HL-60 (cell line): Measurements from ENCODE around the gene CCPG1.
"Not testable (repeated sequence)": the region's sequence is repeated elsewhere in the genome, so short reads cannot be mapped to it uniquely, and the experiment has no call there.

Experiments used
- DNase-seq, 2 experiments: peaks; one replicate each; pipeline ENCODE4 v3.0.0-alpha.2; 2010 to 2020; ENCODE audit warnings: low read depth in 1 of 2, low spot score in 1 of 2
- H3K27ac ChIP-seq: fragments of 250-450 bp; sonication (Bioruptor Pico); replicated peaks from 2 replicates; pipeline ENCODE4 v1.5.1; 2020; ENCODE audit warnings: mild to moderate bottlenecking, moderate library complexity
- H3K27me3 ChIP-seq: fragments of 250-450 bp; sonication (Bioruptor Pico); 2 replicates; pipeline ENCODE4 v1.5.1; 2021; ENCODE audit warnings: mild to moderate bottlenecking, moderate library complexity; ENCODE audit not compliant: insufficient read depth, poor library complexity, severe bottlenecking
- H3K4me3 ChIP-seq: replicated peaks from 2 replicates; pipeline ENCODE4 v1.5.1; 2011; ENCODE audit warnings: mild to moderate bottlenecking, control low read depth, low read length; ENCODE audit not compliant: insufficient read depth
- GABPA ChIP-seq: IDR thresholded peaks from 2 replicates; pipeline ENCODE4 v1.6.1; 2012; ENCODE audit warnings: low read depth
- POLR2AphosphoS5 ChIP-seq: IDR thresholded peaks from 2 replicates; pipeline ENCODE4 v1.6.1; 2012; ENCODE audit warnings: low read depth
- SPI1 ChIP-seq: IDR thresholded peaks from 2 replicates; pipeline ENCODE4 v1.6.1; 2012; ENCODE audit warnings: low read depth, mild to moderate bottlenecking, borderline replicate concordance
- long read RNA-seq: library from polyadenylated mRNA; unstranded; transcript quantifications from one replicate; pipeline ENCODE4 v2.0.0, GENCODE V29; 2020
- TF ChIP-seq, protein P1 (sequence below): IDR thresholded peaks from 2 replicates; pipeline ENCODE4 v1.6.1; 2012; ENCODE audit warnings: low read depth; ENCODE audit not compliant: insufficient replicate concordance
- TF ChIP-seq, protein P2 (sequence below): IDR thresholded peaks from one replicate; pipeline ENCODE4 v1.5.1; 2011; ENCODE audit warnings: low read length, control low read depth, inconsistent platforms; ENCODE audit not compliant: insufficient read depth

The CCPG1 gene, protein sequence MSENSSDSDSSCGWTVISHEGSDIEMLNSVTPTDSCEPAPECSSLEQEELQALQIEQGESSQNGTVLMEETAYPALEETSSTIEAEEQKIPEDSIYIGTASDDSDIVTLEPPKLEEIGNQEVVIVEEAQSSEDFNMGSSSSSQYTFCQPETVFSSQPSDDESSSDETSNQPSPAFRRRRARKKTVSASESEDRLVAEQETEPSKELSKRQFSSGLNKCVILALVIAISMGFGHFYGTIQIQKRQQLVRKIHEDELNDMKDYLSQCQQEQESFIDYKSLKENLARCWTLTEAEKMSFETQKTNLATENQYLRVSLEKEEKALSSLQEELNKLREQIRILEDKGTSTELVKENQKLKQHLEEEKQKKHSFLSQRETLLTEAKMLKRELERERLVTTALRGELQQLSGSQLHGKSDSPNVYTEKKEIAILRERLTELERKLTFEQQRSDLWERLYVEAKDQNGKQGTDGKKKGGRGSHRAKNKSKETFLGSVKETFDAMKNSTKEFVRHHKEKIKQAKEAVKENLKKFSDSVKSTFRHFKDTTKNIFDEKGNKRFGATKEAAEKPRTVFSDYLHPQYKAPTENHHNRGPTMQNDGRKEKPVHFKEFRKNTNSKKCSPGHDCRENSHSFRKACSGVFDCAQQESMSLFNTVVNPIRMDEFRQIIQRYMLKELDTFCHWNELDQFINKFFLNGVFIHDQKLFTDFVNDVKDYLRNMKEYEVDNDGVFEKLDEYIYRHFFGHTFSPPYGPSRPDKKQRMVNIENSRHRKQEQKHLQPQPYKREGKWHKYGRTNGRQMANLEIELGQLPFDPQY
- long read RNA-seq, full-length matches to known transcripts, result 631 of 689 reads
- long read RNA-seq, partial matches to known transcripts, result 16 of 689 reads
- long read RNA-seq, other reads (novel, unspliced or antisense), result 42 of 689 reads

DNA sequence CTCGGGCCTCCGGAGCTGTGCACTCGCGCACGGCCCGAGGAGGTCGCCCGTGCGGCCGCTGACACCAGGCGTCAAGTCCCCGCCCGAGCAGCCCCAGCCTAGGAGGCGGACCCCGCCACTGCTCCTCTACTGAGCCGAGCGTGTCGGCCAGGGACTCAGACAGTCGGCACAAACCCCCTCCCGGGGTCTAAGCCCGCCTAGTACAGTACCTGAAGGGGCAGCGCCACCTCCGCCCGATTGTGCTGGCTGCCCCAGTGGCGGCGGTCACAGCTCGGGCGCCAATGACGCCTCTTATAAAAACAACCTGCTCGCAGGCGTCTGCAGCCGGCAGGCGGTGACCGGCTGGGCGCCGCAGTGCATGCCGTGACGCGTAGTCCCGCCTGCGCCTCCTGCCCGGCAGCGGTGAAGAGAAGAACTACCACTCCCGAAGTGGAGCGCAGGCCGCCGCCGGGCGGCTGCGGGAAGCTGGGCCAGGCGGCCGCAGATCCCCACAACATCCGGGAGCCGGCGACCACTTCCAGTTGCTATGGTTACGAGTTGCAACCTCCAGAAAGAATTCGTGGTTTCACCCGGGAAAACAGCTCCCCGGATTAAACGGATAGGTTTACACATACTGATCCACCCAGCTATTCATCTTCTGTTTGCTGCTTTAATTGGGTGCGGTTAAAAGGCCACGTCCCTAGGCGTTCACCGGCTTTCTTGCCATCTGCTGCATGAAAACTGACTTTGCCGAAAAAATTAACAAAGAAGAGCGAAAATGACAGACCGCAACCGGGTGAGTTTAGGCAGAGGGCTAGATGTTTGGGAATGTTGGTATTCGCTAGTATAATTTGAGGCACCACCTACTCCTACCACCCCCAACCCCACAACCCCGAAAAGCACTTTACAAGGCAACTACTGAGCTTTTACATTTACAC is at the start of gene CCPG1, which contains the start of gene PIERCE2:
Gene CCPG1, minus strand, starts transcription at position 348 of the 917 bp plus-strand sequence. CDS start 18,935 bp downstream, outside the sequence.
Gene PIERCE2, plus strand, starts transcription at position 484 of the 917 bp plus-strand sequence. Its CDS starts 274 bp downstream, at position 758.
- Histone ChIP-seq H3K4me3 (peak within 1 kb of the TSS; percentile 88), H3K27ac (peak within 1 kb of the TSS; percentile 74), H3K27me3 (no peaks in the 10 kb centered on the region)
- peak; percentile 87 to 94 for DNase-seq
- peak; percentile 45 for TF ChIP-seq GABPA
- peak; percentile 73 for TF ChIP-seq POLR2AphosphoS5
- TF ChIP-seq, protein P1, sequence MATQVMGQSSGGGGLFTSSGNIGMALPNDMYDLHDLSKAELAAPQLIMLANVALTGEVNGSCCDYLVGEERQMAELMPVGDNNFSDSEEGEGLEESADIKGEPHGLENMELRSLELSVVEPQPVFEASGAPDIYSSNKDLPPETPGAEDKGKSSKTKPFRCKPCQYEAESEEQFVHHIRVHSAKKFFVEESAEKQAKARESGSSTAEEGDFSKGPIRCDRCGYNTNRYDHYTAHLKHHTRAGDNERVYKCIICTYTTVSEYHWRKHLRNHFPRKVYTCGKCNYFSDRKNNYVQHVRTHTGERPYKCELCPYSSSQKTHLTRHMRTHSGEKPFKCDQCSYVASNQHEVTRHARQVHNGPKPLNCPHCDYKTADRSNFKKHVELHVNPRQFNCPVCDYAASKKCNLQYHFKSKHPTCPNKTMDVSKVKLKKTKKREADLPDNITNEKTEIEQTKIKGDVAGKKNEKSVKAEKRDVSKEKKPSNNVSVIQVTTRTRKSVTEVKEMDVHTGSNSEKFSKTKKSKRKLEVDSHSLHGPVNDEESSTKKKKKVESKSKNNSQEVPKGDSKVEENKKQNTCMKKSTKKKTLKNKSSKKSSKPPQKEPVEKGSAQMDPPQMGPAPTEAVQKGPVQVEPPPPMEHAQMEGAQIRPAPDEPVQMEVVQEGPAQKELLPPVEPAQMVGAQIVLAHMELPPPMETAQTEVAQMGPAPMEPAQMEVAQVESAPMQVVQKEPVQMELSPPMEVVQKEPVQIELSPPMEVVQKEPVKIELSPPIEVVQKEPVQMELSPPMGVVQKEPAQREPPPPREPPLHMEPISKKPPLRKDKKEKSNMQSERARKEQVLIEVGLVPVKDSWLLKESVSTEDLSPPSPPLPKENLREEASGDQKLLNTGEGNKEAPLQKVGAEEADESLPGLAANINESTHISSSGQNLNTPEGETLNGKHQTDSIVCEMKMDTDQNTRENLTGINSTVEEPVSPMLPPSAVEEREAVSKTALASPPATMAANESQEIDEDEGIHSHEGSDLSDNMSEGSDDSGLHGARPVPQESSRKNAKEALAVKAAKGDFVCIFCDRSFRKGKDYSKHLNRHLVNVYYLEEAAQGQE, result no peak
- TF ChIP-seq SPI1, result no peak
- TF ChIP-seq, protein P2, sequence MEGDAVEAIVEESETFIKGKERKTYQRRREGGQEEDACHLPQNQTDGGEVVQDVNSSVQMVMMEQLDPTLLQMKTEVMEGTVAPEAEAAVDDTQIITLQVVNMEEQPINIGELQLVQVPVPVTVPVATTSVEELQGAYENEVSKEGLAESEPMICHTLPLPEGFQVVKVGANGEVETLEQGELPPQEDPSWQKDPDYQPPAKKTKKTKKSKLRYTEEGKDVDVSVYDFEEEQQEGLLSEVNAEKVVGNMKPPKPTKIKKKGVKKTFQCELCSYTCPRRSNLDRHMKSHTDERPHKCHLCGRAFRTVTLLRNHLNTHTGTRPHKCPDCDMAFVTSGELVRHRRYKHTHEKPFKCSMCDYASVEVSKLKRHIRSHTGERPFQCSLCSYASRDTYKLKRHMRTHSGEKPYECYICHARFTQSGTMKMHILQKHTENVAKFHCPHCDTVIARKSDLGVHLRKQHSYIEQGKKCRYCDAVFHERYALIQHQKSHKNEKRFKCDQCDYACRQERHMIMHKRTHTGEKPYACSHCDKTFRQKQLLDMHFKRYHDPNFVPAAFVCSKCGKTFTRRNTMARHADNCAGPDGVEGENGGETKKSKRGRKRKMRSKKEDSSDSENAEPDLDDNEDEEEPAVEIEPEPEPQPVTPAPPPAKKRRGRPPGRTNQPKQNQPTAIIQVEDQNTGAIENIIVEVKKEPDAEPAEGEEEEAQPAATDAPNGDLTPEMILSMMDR, result peak; percentile 50

DNA sequence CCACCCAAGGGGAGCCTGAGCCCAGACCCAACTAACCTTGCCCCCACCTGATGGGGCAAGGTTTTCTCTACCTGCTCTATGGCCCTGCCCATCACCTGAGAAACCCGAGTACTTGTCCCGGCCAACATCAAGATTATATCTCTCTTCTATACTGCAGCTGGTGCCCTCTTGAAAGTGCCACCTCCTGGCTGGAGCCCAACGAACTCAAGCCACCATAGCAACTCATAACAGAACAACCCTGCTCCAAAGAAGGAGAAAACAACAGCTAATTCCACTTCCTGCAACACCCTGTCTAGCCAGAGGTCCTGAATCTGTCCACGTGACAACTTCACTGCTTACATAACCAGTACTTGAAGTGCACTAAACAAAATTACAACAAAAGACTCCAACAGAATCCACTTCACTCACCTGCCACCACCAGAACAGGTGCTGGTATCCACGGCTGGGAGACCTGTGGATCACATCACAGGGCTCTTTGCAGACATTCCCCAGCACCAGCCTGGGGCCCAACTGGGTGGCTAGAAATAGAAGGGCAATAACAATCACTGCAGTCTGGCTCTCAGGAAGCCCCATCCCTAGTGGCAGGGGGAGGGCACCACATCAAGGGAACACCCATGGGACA is 49.4 kb upstream of the CCPG1 start:
- TF ChIP-seq GABPA, result no peak
- no peak for TF ChIP-seq POLR2AphosphoS5
- no peak for TF ChIP-seq SPI1
- TF ChIP-seq, protein P2, result no peak
- TF ChIP-seq, protein P1, result no peak
- Histone ChIP-seq H3K27me3 (no peaks in the 10 kb centered on the region), H3K27ac (no peak overlapping the region), H3K4me3 (no peak overlapping the region)
- no peak for DNase-seq

GRCh38 chr15:55447030-55447394 is 38.9 kb upstream of the CCPG1 start:
- DNase-seq, H3K4me3 ChIP-seq, H3K27me3 ChIP-seq, H3K27ac ChIP-seq: not testable (repeated sequence)

DNA sequence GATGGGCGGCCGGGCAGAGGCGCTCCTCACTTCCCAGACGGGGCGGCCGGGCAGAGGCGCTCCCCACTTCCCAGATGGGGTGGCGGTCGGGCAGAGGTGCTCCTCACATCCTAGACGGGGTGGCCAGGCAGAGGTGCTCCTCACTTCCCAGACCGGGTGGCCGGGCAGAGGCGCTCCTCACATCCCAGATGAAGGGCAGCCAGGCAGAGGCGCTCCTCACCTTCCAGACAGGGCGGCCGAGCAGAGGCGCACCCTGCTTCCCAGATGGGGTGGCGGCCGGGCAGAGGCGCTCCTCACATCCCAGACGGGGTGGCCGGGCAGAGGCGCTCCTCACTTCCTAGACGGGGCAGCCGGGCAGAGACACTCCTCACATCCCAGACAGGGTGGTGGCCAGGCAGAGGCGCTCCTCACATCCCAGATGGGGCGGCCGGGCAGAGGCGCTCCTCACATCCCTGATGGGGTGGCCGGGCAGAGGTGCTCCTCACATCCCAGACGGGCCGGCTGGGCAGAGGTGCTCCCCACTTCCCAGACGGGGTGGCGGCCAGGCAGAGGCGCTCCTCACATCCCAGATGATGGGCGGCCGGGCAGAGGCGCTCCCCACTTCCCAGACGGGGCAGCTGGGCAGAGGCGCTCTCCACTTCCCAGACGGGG is 38.3 kb upstream of the CCPG1 start:
- H3K27me3 ChIP-seq, DNase-seq, H3K4me3 ChIP-seq, H3K27ac ChIP-seq: not testable (repeated sequence)

- not testable (repeated sequence) for H3K27me3 ChIP-seq, H3K27ac ChIP-seq, DNase-seq, H3K4me3 ChIP-seq
These were observed 37.8 kb upstream of the CCPG1 start for GRCh38 chr15:55445936-55446335.

DNA sequence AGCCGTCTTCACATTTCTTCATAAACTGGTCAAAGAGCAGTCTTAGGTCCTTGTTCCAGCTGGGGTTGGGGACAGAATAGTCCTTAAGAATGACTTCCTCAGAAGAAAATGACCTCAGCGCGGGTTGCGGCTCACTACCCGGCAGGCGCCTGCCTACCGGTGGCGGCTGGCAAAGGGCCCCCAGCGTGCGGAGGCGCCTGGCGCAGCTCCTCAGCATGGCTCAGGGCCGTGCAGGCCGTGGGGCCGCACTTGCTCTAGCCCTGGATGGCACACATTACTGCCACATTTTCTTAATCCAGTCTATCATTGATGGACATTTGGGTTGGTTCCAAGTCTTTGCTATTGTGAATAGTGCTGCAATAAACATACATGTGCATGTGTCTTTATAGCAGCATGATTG is 35.0 kb upstream of the CCPG1 start:
- not testable (repeated sequence) for H3K27ac ChIP-seq, H3K4me3 ChIP-seq, H3K27me3 ChIP-seq, DNase-seq
